GM21619 (cell line): Measurements from ENCODE around the gene PDE4D.
"Not testable (repeated sequence)": the region's sequence is repeated elsewhere in the genome, so short reads cannot be mapped to it uniquely, and the experiment has no call there.

ENCODE experiments used
- ATAC-seq: cut with Tn5 transposase; IDR thresholded peaks from one replicate; pipeline ENCODE4 v1.9.1; 2021; ENCODE audit not compliant: unreplicated experiment

PDE4D gene

GRCh38 chr5:59587489-59588337 lies 305.8 kb downstream of the PDE4D start:
- no peak for ATAC-seq

DNA sequence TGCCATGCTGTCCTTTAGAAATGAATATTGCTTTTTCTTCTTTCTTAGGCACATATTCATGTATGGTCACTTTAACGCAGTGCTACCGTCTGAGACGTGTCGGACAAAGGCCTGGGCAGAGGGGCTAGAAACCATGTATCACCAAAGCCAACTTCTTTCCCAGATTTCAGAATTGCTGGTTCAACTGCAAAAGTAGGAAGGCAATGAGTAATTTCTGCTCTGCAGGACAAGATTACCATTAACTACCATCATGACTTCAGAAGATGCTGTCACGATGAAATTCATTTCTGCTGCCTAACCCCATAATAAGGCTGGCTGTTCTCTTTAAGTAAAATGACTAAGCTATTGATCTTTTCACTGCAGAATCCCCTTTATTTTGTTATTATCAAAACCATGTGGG lies 306.7 kb downstream of the PDE4D start:
- no peak for ATAC-seq

DNA sequence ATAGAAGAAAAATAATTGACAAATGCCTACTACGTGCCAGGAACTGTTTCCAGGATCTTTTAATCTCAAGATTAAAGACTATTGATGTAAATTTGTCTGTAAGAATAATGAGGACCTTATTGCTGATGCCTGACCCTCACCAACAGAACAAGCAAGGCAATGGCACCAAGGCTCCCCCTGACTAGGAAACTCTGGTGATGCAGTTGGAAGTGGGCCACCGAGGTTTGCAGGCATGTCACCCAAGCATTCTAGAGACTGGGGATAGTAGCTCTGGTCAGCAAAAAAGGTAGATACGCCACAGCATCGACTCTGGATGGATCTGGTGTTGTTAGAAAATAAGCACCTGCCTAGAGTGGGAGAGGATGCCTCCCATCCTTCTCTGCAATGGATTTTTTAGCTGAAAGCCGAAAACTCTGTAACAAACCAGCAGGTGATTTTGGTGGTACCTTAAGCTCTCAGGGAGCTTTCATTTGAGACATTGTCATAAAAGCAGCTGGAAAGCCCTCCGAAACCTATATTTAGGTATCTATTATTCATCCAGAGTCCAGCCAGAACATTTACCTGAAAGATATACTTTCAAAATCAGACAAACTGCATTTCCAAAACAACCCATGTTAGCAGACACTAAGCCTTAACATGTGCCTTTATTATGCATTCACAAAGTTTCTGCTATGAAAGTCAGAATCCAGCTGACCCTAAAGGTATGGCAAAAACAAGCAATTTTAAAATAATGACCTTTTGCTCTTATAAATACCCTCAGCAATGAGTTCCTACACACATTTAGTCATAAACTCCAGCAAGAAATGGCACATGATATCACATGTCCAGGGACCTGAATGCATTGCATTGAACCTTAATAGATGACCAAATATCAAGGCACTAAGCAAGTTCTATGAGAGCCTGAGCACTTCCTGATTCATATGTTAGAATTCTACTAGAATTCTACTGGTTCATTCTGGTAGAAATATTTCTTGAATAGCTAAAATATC lies 308.4 kb downstream of the PDE4D start:
- no peak for ATAC-seq

DNA sequence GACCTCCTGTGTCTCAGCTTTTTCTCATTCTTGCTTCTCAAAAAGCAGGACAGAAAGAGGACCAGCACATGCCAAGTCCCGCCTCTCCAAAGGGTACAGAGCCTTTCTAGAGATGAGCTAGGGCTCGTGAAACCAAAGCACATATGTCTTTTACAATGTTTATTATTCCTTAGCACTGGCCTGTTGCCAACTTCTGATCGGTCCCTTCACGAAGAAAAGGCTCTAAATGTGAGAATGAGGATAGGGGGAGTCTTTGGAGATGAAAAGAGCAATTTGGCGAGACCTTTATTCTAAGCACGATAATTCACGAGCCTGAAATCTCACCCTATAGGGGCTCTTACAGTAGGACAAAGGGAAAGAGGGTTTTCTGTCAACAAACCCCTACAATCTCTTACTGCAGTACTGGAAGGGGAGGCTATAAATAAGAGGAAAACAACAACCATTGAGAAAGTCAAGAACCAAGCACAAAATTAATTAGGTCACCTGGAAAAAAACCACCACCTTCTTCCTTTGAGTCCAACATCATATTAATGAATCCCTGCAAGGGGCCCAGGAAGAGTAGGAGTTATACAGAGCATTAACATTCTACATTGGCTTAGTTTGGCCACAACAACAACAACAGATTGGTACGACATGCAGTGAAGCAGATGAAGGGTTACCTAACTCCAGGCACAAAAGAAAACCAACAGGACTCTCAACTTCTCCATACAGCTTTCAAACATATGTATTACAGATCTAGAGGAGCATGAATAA lies 309.5 kb downstream of the PDE4D start:
- ATAC-seq = no peak

GRCh38 chr5:59583151-59583809 lies 310.2 kb downstream of the PDE4D start:
- no peak for ATAC-seq

- ATAC-seq = no peak
Measured at GRCh38 chr5:59582746-59583145, 310.8 kb downstream of the PDE4D start.

DNA sequence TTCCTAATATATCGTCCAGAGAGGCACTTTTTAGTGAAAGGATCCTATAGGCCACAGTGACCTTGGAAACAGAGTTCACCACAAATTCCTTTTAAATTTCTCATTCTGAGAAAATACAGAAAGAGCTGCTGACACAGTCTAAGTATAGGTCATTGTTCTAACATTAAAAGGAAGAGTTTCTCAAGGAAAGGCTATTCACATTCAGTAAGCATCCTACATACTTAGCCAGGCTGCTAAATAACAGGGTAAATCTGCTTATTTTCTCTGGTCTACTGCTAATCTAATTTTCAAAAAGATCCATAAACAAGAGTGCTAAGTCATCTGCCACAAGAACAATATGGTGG lies 313.7 kb downstream of the PDE4D start:
- ATAC-seq = no peak

GRCh38 chr5:59579101-59579823 lies 314.3 kb downstream of the PDE4D start:
- ATAC-seq = no peak

DNA sequence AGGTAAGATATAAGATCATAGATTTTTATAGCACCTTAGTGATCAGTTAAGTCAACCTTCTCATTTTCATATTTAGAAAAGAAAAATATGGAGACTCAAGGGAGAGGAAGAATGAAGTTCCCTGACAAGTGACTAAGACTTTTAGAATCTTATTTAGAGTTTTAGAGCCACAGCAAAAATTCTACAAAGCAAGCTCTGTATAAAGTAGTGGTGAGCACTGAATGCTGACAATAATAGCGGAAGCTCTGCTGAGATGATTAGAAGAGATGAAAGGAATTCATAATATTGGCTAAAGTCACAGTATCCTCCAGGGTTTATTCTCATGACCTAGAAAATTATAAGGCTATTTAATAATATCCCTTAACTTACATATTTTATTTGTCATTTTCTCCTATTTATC lies 316.0 kb downstream of the PDE4D start:
- ATAC-seq = no peak

DNA sequence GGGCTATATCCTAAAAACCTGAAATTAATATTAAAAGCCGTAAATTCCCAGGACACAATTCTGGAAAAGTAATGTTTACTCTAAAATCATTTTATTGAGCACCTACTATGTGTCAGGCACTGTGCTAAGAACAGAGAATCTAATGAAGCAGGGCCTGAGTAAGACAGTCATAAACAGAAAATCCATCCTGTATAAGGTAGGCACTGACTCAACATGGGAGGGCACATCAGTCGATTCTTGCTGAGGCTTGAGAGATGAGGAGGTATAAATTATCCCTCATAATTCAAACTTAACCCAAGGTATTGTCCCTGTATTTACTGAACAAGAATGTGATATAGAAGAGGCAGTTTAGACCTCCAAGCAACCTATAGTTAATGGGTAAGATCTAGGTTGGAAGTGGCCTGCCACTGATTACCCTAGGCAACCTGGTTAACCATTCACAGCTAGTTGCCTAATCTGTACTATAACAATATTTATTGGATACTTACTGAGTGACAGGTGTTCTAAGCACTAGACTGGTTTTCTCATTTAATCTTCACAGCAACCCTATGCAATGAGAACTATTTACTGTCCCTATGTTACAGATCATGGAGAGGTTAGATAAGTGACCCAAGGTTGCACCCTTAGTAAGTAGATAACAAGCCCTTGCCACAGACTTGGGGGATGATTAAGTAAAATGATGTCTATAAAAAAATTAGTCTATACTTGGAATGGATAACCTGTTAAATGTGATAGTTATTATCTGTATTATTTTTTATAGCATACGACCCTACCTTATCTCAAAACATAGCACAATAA lies 317.7 kb downstream of the PDE4D start:
- ATAC-seq = no peak

- not testable (repeated sequence) for ATAC-seq
Measured at GRCh38 chr5:59573509-59573908, 320.0 kb downstream of the PDE4D start.

DNA sequence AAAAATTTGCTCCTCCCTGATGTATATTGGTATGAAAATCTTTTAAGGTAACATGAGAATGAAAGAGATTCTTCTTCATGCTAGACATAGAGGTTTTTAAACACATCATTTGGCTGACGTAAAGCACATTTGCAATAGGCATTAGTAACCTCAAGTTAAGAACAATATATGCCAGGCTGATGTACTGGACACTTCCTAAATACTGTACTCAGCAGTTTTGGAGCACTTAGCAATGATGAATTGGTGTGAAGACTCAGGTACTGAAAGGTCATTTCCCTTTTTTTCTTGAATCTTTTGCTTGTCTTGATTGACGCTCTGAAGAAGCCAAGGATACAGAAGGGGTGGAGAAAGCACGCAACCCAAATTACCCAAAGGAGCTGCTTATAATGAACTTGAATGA lies 322.5 kb downstream of the PDE4D start:
- no peak for ATAC-seq

DNA sequence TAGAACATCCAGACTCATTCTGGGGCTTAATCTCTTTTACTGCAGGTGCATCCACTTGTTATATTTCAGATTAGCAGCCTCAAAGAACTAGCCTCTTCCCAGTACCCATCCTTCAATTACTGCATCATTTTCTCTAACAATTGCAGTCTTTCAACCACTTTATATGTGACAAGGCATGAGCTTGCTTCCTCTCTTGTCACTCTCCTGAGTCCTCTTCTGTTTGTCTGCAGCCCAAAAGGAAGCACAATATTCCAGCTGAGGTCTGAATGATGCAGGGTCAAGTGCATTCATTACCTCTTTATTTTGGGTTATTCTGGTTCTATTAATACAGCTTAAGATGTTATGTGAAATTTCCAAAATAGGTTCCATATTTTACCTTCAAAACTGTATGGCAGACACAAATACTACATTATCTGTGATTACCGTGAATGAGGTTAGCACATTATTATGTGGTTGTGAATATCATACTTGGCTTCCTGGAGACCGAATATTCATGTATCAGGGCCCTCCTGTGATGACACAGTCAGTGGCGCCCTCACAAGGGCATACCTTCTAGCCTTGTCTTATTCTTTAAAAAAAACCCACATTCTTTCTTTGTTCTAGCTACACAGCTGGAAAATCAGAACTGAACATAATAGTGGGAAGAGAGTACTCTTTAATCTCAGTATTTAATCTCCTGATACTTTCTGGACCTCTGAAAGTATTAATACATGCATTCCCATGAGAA lies 323.8 kb downstream of the PDE4D start:
- ATAC-seq = no peak

DNA sequence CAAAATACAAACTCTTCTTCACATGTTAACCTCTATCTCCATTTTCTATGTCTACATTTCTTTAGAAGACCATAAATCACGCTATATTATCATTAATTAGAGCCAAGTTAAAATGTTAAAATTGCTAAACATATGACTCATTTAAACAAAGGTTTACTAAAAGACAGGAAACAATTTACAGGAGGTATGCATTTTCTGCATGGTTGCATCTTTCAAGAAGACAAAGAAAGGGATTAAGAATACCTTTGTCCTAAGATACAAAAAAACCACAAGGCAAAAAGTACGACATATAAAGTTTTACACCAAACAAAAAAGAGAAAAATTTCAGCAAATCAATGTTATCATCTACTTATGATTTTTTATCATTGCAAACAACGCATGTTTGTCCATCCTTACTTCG lies 324.4 kb downstream of the PDE4D start:
- ATAC-seq = no peak

DNA sequence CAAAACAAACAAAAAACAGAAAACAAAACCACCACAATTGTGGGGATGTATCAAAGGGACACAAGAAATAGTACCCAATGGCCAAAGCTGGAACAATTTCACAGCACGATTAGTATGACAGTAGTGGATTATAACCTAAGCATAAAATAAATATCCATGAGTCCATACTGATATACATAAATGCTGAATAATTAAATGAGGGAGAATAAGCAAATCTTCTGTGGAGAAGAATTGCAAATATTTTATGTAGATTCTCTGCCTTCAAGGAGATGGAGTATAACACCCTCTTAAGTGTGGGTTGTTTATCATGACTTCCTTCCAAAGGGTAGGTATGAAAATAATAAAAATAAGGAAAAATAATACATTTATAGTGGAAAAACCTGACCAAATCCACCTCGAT lies 325.4 kb downstream of the PDE4D start:
- no peak for ATAC-seq

DNA sequence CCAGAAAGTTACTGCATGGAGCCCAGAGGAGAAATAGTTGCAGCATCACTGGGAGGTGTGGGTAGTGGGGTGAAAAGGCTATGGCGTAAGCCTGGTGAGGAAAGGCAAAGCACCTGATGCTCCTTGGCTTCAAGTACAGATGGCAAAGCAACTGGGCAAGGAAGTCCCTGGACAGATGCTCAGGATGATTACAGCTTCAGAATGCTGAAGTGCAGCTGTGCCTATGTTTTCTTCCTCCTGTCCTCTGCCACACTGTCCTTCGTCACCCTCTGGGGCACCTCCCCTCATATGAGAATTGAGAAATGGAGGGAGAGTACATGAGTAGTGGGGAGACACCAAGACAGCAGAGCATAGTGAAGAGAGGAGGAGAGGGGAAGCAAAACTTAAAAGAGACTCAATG lies 328.0 kb downstream of the PDE4D start:
- ATAC-seq = no peak

DNA sequence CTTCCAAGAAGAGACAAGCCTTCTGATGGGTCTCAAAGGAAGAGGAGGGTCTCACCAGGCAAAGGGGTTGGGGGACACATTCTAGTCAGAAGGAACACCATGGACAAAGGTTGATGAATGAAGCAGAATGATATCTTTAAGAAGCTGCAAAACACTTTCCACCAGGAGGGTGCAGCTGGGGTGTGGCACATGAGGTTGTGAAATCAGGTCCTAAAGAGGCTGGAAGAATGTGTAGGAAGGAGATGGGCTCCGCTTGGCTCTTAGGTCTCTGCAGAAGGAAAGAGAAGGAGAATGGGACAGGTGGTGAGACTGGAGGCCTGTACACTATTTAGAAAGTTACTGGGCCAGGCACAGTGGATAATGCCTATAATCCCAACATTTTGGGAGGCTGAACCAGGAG lies 328.6 kb downstream of the PDE4D start:
- ATAC-seq = no peak

GRCh38 chr5:59562756-59563389 lies 330.7 kb downstream of the PDE4D start:
- ATAC-seq = peak; percentile 96
